Measurements from ENCODE around the gene KLKB1.

GRCh38 chr4:186204686-186205085 is 22.6 kb upstream of the KLKB1 start:
- no peak for TF ChIP-seq CTCF (IDR thresholded peaks at IDR 0.05)
- no peak for TF ChIP-seq EZH2 (IDR thresholded peaks at IDR 0.05; ENCODE audit: borderline replicate concordance, insufficient read depth, low read depth, low read length, poor library complexity, severe bottlenecking)

Data from B cell (primary cell).